Spleen (tissue), 7 donors: Measurements from ENCODE around the gene TINAG.

Experiments
- CTCF ChIP-seq, 11 experiments: fragments of 200-600 bp in 7 of 11; fragments of 450-650 bp in 4 of 11; sonication (generic) in 4 of 11; IDR thresholded peaks in 8 of 11; conservative IDR thresholded peaks in 3 of 11; 1 replicate in 7 of 11; 2 replicates in 4 of 11; pipeline versions ENCODE4 v1.4.0 to v1.8.0; 2016 to 2021; ENCODE audit warnings: antibody characterized with exemption in 11 of 11, inconsistent platforms in 4 of 11, mild to moderate bottlenecking in 1 of 11
- POLR2AphosphoS5 ChIP-seq, 3 donors: sonication (generic); formaldehyde crosslinking; IDR thresholded peaks; one replicate each; pipeline ENCODE4 v1.5.1; 2017; ENCODE audit warnings: antibody characterized with exemption in 3 of 3
- donor health status: DM: no; HTN: no; CAD: no; lungs with moderate emphysema.
- donor health status: DM: no; HTN: no; CAD: no.
- donor health status: DM: no; HTN: no; CAD: no.

DNA sequence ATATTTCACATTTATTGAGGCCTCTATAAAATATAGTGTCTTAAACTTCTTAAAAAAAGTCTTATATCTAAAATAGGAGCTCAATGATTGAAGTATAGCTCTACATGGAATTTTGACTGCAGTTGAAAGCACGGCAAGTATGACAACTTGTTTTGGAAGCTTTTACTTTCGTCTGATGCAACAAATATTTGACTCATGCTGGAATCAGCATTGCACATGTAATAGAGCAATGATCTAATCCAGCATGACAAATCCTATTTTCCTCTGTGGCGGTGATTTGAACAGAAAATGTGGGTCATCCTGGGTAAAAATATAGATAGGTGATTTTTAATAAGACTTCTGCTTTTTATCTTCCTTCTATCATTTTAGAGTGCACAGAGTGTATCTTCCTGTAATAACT is 111.6 kb downstream of the TINAG start:
- no peak for TF ChIP-seq CTCF (IDR thresholded peaks at IDR 0.05 in 8 of 11, conservative IDR thresholded peaks at IDR 0.05 in 3 of 11)
- no peak for TF ChIP-seq POLR2AphosphoS5 (IDR thresholded peaks at IDR 0.05)
